ENCODE data around the gene IL33.

Gene IL33

GRCh38 chr9:6305954-6306563 lies 90.5 kb downstream of the IL33 start:
- peak; percentile 28 for DNase-seq

Measured in activated CD4-positive, alpha-beta T cell treated with anti-CD3 and anti-CD28 coated beads, Interleukin-2, Interleukin-6, amounts not matched to agents 100 ng/mL and 50 ng/mL, durations not matched to agents 16 hours and 8 hours (primary cell).